NK-92 (cell line): ENCODE data around the gene YWHAG.
A peak's percentile ranks its signal among the peaks of the same experiment; 100 is the strongest.
"Not testable (repeated sequence)": the region's sequence is repeated elsewhere in the genome, so short reads cannot be mapped to it uniquely, and the experiment has no call there.

ENCODE experiments used
- DNase-seq: peaks from one replicate; lab custom pipeline; 2025; ENCODE audit not compliant: unreplicated experiment; lab: John Stamatoyannopoulos, UW

YWHAG gene

DNA sequence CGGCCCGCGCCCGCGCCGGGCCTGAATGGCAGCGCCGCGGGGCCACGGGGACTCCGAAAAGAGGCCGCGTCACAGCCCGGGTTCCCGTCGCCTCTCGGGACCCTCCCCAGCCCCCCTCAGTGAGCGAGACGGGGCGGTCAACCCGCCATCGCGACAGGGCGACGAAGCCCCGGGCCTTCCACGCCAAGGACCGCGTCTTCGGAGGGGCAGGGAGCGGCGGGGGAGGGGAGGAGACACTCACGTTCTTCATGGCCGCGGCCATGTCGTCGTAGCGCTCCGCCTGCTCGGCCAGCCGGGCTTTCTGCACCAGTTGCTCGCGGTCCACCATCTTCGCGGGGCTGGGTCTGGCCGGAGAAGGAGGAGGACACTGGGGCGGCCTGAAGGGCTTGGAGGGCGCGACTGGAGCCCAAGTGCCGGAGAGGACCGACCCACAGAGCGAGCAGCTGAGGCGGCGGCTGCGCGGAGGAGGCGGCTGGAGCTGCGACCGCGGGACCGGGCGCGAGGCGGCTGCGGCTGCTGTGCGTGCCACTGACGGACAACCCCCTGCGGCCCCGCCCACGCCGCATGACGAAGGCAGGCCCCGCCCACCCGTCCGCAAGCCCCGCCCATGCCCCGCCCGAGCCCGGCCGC is at the start of gene YWHAG:
TSS of gene YWHAG (minus strand) at position 511 of the 630 bp plus-strand sequence. CDS start at position 328, 183 bp downstream.
- no peak for DNase-seq

DNA sequence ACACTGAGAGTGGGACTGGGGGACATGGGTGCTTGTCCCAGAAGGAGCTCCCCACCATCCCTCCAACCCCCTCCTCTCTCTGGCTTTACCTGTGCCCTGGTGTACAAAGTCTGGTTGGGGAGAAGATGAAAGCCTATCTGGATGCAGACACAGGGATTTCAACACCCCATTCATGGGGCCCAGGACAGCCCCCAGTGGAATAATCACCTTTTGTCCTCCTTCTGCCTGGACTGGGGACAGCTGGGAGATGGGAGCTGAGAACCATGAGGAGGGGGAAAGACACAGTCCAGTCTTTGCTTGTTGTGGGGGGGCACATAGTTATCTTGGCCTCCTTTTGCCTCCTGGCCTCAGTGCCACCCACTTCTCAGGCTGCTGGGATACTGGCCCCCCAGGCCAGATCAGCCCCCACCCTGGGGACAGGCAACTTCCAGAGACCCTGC is 49.4 kb upstream of the YWHAG start:
- no peak for DNase-seq

DNA sequence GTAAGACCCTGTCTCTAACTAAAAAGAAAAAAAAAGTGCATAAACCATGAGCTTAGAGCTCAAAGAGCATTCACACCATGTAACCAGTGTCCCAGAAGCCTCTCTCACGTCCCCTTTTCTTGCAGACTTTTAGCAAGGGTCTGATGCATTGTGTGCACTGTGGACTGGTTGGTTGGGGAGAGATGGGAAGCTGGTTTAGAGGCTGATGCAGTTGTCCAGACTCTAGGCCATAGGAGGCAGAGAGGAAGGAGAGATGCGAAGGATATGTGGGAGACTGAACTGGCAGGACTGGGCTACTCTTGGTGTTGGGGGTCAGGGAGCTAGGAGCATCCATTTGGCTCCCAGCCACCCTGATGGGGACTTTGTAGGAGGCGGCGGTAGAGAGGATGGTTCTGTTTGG is 48.9 kb upstream of the YWHAG start:
- no peak for DNase-seq

DNA sequence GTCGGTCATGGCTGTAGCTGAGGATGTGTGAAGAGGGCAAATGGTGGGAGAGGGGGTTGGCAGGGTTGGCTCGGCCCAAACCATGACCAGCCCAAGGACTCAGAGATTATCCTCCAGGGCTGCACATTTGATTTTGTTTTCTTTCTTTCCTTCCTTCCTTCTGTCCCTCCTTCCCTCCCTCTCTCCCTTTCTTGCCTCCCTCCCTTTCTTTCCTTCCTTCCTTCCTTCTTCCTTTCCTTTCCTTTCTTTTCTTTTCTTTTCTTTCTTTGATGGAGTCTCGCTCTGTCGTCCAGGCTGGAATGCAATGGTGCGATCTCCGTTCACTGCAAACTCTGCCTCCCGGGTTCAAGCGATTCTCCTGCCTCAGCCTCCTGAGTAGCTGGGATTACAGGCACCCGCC is 46.9 kb upstream of the YWHAG start:
- no peak for DNase-seq

DNA sequence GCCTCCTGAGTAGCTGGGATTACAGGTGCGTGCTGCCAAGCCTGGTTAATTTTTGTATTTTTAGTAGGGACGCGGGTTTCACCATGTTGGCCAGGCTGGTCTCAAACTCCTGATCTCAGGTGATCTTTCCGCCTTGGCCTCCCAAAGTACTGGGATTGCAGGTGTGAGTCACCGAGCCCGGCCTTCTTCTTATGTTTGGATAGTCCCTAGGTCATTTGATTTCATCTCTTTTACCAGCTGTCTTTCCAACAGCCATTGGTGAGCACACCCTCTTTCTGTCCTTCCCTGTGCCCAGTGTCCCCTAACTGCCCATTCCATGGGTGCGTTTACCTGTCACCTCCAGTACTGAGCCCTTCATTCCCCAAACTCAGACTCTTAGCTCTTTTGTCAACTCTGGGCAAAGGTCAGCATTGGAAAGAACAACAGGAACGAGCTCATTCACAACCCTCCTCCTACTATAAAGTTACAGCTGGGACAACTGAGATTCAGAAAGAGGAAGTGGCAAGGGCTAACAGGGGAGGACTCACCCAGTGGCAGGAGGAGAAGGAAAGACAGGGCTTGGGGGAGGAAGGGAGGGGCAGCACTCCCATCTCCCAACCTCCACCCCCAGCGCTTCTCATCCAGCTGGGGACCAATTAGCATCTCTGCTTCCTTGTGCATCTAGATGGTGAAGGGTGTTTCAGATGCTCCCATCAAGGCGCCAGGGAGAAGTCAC is 45.1 kb upstream of the YWHAG start:
- DNase-seq, result no peak

DNA sequence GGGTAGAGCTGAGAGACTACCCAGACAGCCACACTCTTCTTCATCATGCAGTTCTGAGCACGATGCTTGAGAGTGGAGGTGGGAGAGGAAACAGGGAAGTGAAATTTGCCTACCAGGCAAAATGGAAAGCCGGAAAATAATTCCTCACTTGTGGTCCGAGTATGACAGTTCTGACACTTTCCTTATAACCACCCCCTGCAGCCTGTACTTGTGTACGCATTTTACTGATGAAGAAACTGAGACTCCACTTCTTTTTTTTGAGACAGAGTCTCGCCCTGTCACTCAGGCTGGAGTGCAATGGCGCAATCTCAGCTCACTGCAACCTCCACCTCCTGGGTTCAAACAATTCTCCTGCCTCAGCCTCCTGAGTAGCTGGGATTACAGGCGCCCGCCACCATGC is 44.3 kb upstream of the YWHAG start:
- not testable (repeated sequence) for DNase-seq

DNA sequence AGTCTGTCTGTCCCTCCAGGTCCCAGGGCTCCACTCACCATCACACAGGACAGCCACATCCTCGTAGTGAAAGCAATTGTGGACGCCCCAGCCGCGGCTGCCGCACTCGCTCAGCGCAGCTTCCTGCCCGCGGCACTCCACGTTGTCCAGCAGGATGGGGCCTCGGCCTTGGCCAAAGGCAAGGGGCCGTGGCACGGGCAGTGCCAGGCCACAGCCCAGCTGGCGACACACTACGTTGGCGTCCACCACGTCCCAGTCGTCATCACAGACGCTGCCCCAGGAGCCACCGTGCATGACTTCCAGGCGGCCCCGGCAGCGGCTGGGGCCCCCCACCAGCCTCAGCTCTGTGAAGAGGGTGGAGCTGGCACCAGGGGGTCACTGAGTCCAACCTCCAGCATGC is 41.5 kb upstream of the YWHAG start:
- DNase-seq, result no peak

DNA sequence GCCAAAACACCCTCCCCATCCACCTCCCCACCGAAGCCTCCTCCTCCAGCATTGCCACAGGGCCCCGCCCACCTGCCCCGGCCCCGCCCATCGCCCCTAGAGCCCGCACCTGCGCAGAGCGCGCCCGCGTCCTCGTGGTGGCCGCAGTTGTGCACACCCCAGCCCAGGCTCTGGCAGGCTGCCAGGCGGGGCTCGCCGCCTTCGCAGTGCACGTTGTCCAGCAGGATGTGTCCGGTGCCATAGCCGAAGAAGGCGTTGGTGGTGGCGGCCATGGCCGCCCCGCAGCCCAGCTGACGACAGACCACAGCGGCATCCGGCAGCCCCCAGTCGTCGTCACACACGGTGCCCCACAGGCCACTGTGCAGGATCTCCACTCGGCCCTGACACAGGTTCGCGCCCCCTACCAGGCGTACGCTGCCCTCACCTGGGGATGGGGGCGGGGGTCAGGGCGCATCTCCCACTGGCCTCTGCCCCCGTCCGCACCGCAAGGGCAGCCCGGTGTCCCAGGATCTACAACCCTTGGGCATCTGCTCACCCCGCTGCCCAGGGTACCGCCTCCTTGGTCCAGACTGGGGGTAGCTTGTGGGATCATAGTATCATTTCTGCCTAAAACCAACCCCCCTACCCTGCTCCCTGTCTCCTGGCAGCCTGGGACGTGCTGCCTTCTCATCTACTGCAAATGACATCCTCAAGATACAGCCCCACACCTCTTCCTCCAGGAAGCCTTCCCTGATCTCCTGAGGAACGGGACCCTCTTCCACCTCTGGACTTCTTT is 38.8 kb upstream of the YWHAG start:
- no peak for DNase-seq

DNA sequence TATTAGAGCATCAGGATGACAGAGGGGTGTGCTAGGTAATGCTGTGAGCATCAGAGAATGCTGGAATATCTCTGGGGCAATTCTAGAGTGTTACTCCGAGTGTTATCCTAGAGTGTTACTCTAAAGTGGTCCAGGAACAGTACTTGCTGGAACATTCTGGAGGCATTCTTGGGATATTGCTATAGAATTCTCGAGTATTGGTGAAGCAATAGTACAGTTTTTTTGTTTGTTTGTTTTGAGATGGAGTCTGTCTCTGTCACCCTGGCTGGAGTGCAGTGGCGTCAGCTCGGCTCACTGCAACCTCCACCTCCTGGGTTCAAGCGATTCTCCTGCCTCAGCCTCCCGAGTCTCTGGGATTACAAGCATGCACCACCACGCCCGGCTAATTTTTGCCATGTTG is 38.1 kb upstream of the YWHAG start:
- DNase-seq, result no peak

DNA sequence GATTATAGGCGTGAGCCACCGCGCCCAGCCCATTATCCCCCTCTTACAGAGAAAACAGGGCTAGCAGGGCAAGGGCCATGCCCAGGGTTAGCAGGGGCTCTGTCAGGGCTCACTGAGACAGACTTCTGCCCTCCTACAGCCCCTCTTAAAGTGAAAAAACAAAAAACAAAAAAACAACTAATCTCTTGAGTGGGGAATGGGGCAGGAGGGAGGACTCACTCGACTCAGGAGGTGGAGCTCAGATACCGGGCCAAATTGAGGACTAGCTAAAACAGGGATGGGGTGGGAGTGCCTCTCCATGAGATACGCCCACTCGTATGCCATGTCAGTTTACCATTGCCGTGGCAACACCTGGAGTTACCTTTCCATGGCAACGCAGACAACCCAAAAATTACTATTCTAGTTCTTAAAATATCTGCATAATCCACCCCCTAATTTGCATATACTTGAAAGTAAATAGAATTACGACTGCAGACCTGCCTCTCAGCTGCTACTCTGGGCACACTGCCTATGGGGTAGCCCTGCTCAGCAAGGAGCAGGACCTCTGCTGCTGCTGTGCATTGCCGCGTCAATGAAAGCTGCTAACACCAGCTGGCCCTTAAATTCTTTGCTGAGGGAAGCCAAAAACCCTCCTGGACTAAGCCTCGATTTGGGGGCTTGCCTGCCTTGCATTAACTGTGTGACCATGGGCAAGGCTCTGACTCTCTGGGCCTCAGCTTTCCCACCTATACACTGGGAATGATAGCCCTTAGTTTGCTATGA is 37.4 kb upstream of the YWHAG start:
- no peak for DNase-seq

DNA sequence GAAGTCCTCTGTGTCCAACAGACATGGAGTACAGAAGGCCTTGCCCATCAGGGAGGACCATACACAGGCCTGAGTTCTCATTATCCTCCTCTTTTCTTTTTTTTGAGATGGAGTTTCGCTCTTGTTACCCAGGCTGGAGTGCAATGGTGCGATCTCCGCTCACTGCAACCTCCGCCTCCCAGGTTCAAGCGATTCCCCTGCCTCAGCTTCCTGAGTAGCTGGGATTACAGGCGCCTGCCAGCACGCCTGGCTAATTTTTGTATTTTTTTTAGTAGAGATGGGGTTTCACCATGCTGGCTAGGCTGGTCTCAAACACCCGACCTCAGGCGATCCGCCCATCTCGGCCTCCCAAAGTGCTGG is 36.8 kb upstream of the YWHAG start:
- DNase-seq, result not testable (repeated sequence)

DNA sequence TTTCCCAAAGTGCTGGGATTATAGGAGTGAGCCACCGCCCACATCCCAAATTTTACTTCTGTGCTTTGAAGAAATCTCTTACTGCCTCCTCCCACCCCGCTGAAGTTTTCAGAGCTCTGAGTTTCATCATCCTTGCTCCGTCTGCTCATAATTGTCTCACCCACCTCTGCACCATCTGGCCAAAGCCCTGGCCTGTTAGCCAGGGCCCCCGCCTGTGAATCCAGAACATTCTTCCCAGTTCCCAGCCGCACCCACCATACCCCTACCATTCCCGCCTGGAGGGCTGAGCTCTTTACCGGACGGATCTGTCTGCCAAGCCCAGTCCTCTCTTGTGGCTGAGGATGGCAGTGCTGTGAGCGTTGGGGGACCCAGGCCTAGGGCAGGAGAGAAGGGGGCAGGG is 36.2 kb upstream of the YWHAG start:
- no peak for DNase-seq

DNA sequence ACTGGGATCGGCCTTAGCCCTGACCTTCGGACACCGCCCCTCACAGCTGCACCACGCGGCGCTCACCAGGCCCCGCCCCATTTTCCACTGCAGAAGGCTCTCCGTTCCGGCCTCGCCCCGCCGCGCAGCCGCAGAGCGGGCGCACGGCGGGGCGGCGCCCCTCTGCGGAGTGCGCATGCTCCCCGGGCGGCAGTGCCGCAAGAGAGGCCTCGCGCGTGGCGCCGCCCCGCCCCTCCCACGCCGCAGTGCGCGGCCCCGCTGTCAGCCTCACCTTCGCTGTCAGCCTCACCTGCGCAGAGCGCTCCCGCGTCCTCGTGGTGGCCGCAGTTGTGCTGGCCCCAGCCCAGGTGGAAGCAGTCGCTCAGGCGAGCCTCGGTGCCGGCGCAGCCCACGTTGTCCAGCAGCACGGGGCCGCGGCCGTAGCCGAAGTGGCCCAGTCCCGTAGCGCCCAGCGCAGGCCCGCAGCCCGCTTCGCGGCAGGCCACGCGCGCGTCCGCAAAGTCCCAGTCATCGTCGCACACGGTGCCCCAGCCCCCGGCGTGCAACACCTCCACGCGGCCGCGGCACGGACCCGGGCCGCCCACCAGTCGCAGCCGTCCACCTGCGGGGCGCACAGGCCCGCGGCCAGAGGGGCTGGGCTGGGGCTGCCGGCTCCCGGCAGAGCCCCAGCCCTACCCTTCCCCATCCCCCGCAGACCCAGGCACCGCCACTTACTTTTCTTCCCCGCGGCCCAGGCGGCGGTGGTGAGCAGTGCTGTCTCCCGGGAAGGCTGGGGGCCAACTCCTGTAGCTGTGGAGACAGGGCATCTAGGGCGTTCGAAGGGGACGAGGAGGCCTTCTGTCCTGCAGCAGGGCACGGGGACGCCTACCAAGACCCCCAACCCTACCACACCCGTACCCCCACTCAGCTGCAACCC is 34.6 kb upstream of the YWHAG start:
- peak; percentile 53 for DNase-seq

DNA sequence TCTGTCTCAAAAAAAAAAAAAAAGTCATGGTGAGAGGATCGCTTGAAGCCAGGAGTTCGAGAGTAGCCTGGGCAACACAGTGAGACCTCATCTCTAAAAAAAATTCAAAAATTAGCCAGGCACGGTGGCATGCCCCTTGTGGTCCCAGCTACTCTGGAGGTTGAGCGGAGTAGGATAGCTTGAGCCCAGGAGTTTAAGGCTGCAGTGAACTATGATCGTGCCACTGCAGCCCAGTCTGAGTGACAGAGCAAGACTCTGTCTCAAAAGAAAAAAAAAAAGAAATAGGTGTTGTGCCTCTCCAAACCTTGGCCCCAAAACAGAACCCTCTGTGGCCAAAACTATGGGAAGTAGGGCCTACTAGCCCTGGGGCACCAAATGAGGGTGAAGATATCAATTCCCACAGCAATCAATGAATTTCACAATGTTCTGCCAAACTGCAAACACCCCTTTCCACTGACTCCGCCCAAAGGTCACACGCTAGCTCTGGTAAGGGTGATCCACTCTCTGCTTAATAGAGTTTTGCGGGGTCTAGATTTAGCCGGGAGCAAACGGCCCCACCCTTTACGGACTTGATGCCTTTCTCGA is 33.8 kb upstream of the YWHAG start:
- DNase-seq, result no peak

DNA sequence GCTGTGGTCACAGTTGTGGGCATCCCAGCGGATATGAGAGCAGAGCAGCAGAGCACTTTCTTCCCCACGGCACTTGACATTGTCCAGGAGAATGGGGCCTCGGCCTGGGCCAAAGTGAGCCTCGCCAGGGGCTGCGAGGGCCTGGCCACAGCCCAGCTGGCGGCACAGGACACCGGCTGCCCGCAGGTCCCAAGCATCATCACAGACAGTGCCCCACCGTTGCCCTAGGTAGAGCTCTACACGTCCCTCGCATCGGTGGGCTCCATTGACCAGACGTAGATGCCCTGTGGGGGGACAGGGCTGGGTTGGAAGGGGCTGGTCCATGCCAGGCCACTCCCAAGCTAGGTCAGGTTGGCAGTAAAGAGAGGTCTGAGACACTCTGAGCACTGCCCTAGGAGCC is 31.3 kb upstream of the YWHAG start:
- DNase-seq, result no peak

DNA sequence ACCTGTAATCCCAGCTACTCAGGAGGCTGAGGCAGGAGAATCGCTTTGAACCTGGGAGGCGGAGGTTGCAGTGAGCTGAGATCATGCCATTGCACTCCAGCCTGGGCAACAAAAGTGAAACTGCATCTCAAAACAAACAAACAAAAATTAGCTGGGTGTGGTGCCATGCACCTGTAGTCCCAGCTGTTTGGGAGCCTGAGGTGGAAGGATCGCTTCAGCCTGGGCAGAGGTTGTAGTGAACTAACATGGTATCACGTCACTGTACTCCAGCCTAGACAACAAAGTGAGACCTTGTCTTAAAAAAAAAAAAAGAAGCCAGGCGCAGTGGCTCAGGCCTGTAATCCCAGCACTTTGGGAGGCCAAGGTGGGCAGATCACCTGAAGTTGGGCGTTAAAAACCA is 29.0 kb upstream of the YWHAG start:
- not testable (repeated sequence) for DNase-seq

DNA sequence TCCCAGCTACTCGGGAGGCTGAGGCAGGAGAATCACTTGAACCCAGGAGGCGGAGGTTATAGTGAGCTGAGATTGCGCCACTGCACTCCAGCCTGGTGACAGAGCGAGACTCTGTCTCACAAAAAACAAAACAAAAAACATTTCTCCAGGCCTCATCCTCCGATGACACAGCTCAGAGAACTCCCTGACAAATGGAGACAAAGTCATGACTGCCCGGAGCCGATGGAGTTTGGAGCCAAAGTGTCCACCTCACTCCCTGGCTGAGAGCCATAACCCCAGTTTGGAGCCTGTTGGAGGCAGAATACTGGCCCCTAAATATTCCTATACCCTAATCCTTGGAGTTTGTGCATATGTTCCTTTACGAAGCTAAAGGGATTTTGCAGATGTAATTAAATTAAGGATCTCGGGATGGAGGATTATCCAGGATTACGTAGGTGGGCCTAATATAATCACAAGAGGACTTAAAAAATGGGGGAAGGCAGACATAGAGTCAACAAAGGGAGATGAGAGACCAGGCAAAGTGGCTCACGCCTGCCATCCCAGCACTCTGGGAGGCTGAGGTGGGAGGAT is 28.0 kb upstream of the YWHAG start:
- DNase-seq, result no peak

DNA sequence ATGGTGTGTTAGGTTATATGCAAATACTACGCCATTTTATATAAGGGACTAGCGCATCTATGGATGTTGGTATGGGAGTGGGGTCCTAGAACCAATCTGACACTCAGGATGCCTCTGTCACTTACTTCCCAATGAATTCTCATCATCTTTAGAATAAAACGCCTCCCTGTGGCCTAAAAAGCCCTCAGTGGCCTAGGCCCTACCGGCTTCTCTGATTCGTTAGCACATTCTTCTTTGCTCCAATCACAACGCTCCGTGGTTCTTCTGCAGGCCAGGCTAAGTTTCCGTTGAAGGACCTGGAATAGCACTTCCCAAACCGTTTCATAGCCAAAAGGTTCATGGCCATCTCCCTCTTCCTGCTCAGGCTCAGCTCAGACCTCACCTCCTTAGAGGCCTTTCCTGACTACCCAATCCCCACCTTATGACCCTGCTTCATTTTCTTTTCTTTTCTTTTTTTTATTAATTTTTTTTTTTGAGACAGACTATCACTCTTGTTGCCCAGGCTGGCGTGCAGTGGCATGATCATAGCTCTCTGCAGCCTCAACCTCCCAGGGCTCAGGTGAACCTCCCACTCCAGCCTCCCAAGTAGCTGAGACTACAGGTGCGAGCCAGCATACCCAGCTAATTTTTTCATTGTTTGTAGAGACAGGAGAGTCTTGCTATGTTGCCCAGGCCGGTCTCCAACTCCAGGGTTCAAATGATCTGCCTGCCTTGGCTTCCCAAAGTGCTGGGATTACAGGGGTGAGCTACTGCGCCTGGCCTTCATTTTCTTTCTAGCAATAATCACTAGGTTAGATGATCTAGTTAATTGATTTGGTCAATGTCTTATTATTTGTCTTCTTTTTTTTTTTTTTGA is 24.5 kb upstream of the YWHAG start:
- no peak for DNase-seq

DNA sequence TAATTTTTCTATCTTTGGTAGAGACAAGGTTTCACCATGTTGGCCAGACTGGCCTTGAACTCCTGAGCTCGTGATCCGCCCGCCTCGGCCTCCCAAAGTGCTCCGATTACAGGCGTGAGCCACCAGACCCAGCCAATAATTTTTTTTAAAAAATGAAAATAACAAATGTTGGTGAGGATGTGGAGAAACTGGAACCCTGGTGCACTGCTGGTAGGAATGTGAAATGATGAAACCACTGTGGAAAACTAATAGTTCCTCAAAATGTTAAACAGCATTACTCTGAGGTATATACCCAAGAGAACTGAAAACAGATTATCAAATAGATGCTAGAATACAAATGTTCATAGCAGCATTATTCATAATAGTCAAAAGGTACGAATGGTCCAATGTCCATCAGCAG is 23.0 kb upstream of the YWHAG start:
- DNase-seq, result no peak
